Fibroblast of lung (primary cell): ENCODE data around the gene CCDC82. TPM values are rescaled to one million over a fixed set of nuclear protein-coding genes. Genes with fewer than 3 reads are reported as not detected.

ENCODE experiments used
- DNase-seq, 2 donors: peaks; one replicate each; pipeline versions ENCODE4 v3.0.0 to v3.0.0-alpha.2; 2010; ENCODE audit warnings: low read depth in 2 of 2
- H2AFZ ChIP-seq: 2 replicates; pipeline ENCODE4 v1.5.1; 2012; ENCODE audit warnings: low read length, control low read depth, inconsistent platforms
- H3K27ac ChIP-seq: 2 replicates; pipeline ENCODE4 v1.5.1; 2011; ENCODE audit warnings: low read length, control low read depth; ENCODE audit not compliant: insufficient read depth
- H3K27me3 ChIP-seq: 2 replicates; pipeline ENCODE4 v1.5.1; 2011; ENCODE audit warnings: mild to moderate bottlenecking, low read length; ENCODE audit not compliant: control insufficient read depth, insufficient read depth
- H3K36me3 ChIP-seq: 2 replicates; pipeline ENCODE4 v1.5.1; 2011; ENCODE audit warnings: low read length; ENCODE audit not compliant: control insufficient read depth, insufficient read depth
- H3K4me1 ChIP-seq: 2 replicates; pipeline ENCODE4 v1.5.1; 2011; ENCODE audit warnings: low read length; ENCODE audit not compliant: control insufficient read depth, insufficient read depth; ENCODE audit errors: extremely low read depth
- H3K4me2 ChIP-seq: 2 replicates; pipeline ENCODE4 v1.5.1; 2011; ENCODE audit warnings: low read length, control low read depth; ENCODE audit not compliant: insufficient read depth; ENCODE audit errors: extremely low read depth
- H3K4me3 ChIP-seq, 4 experiments: fragments of 200-600 bp in 1 of 4; sonication (generic) in 1 of 4; replicated peaks in 1 of 4; 2 replicates each; pipeline ENCODE4 v1.5.1; 2011 to 2016; ENCODE audit warnings: low read length in 4 of 4, low read depth in 3 of 4, mild to moderate bottlenecking in 3 of 4, control low read depth in 2 of 4, inconsistent platforms in 1 of 4, mixed read lengths in 1 of 4; ENCODE audit not compliant: insufficient read depth in 1 of 4; ENCODE audit errors: control extremely low read depth in 1 of 4
- H3K79me2 ChIP-seq: 2 replicates; pipeline ENCODE4 v1.5.1; 2012; ENCODE audit warnings: mild to moderate bottlenecking, low read length, inconsistent platforms; ENCODE audit not compliant: control insufficient read depth, insufficient read depth
- H3K9ac ChIP-seq: 2 replicates; pipeline ENCODE4 v1.5.1; 2011; ENCODE audit warnings: mild to moderate bottlenecking, low read length, control low read depth; ENCODE audit not compliant: insufficient read depth
- H3K9me3 ChIP-seq: 2 replicates; pipeline ENCODE4 v1.5.1; 2012; ENCODE audit warnings: low read depth, low read length; ENCODE audit not compliant: control insufficient read depth, insufficient read depth
- H4K20me1 ChIP-seq: 2 replicates; pipeline ENCODE4 v1.5.1; 2011; ENCODE audit warnings: low read length; ENCODE audit not compliant: control insufficient read depth, insufficient read depth; ENCODE audit errors: extremely low read depth
- CTCF ChIP-seq, 2 donors: IDR thresholded peaks in 1 of 2; conservative IDR thresholded peaks in 1 of 2; 1 replicate in 1 of 2; 2 replicates in 1 of 2; pipeline ENCODE4 v1.5.1; 2011 to 2012; ENCODE audit warnings: low read length in 2 of 2, control low read depth in 1 of 2, inconsistent platforms in 1 of 2, low read depth in 1 of 2, mild to moderate bottlenecking in 1 of 2
- EZH2 ChIP-seq: IDR thresholded peaks from 2 replicates; pipeline ENCODE4 v1.5.1; 2012; ENCODE audit warnings: low read length, control low read depth, mild to moderate bottlenecking; ENCODE audit errors: missing control alignments
- polyA plus RNA-seq, 2 donors: library from polyadenylated mRNA; depleted of rRNA in 1 of 2; stranded (reverse) in 1 of 2; unstranded in 1 of 2; fragments of >200 nt; gene quantifications; 2 replicates each; pipeline ENCODE4 v1.2.1, GENCODE V29; 2011 to 2012; ENCODE audit warnings: missing spikeins in 1 of 2
- total RNA-seq: library from RNA; depleted of rRNA; stranded (reverse); fragments of >200 nt; gene quantifications from 2 replicates; pipeline ENCODE4 v1.2.1, GENCODE V29; 2014

Gene CCDC82
- total and polyA plus RNA-seq, 2 donors (not counting 1 experiment from before 2014, with no cell fraction given), result 14.2 to 19.5 TPM

GRCh38 chr11:96334219-96334618 lies 55.5 kb downstream of the CCDC82 start:
- Histone ChIP-seq H3K36me3 (no peaks in the 10 kb centered on the region), H3K4me1 (peaks cover 19% of the 10 kb centered on the region), H3K4me3 (no peak overlapping the region), H2AFZ (no peak overlapping the region), H3K9me3 (no peaks in the 10 kb centered on the region), H3K79me2 (peaks cover 83% of the 10 kb centered on the region), H3K27me3 (no peaks in the 10 kb centered on the region), H4K20me1 (no peaks in the 10 kb centered on the region), H3K9ac (no peak overlapping the region), H3K27ac (no peak overlapping the region), H3K4me2 (no peak overlapping the region)
- TF ChIP-seq EZH2 (no peak), CTCF (conservative IDR thresholded peaks at IDR 0.05 in 1 of 2, IDR thresholded peaks at IDR 0.05 in 1 of 2; ENCODE audit: low read depth in 1 of 2, low read length in 2 of 2) (no peak)
- DNase-seq, result no peak

DNA sequence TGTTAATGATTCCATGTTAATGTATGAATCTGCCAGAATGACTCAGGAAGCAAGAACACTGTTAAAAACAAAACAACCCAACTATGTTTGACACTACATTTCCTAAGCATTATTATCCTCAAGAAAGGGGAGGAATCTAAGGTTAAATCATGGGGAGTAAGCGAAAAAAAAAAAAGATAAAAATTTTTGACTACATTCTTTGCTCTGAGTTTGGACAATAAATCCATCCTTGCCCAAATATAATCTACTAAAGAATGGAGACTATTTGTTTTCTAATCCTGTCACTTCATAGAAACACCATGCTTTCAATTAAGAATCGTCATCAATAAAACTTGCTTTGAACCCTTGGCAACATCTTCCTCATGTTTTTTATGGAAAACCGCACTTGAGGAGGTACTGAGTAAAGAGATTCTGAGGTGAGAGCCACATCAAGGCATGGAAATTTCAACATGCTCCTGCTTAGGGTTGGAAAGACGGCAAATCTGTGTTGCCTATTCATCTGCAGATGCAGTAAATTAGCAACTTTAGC lies 56.5 kb downstream of the CCDC82 start:
- no peaks in the 10 kb centered on the region for H3K27me3 ChIP-seq
- DNase-seq, result peak in 1 of 2 donors; percentile 74
- no peaks in the 10 kb centered on the region for H4K20me1 ChIP-seq
- no peak for TF ChIP-seq EZH2
- H3K4me3 ChIP-seq, result no peak overlapping the region
- no peaks in the 10 kb centered on the region for H3K9me3 ChIP-seq
- H3K36me3 ChIP-seq, result no peaks in the 10 kb centered on the region
- H3K4me1 ChIP-seq, result peaks cover 16% of the 10 kb centered on the region
- H3K9ac ChIP-seq, result no peak overlapping the region
- H3K79me2 ChIP-seq, result peaks cover 83% of the 10 kb centered on the region
- no peak overlapping the region for H3K27ac ChIP-seq
- H3K4me2 ChIP-seq, result peak overlapping the region; percentile 67
- no peak overlapping the region for H2AFZ ChIP-seq

DNA sequence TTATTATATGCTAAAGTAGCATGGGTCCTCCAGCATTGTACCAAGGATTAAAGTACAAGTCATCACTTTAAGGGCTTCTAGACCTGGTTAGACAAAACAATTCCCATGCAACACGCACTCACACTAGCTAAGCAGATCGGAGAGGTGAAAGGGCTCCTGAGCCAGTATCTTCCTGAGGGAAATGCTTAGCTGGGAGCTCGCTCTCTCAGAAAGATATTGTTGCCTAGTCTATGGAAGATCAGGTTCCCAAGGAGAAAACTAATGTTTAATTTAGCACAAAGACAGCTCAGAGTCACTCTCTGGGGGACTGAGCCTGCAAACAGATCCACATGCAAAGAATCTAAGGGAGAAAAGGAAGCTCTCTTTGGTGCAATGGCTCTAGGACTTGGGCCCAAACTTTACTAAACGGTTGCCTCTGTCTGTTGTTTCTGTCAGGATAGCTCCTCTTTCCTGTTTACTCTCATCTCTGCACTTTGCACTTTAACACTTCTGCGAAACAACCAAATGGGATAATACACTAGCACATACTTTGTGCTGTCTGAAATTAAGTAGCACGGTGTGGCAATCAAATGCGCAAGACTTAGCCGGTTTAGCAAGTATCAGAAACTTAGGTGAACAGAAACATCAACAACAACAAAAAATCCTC lies 57.5 kb downstream of the CCDC82 start:
- H3K4me3 ChIP-seq, result no peak overlapping the region
- H3K27me3 ChIP-seq, result no peaks in the 10 kb centered on the region
- H3K9ac ChIP-seq, result no peak overlapping the region
- H3K9me3 ChIP-seq, result no peaks in the 10 kb centered on the region
- H3K27ac ChIP-seq, result peak overlapping the region; percentile 0
- H4K20me1 ChIP-seq, result no peaks in the 10 kb centered on the region
- H3K4me1 ChIP-seq, result peaks cover 13% of the 10 kb centered on the region
- DNase-seq, result peak in 1 of 2 donors; percentile 32
- TF ChIP-seq EZH2 (no peak), CTCF (conservative IDR thresholded peaks at IDR 0.05 in 1 of 2, IDR thresholded peaks at IDR 0.05 in 1 of 2; ENCODE audit: low read depth in 1 of 2, low read length in 2 of 2) (no peak)
- peaks cover 83% of the 10 kb centered on the region for H3K79me2 ChIP-seq
- no peak overlapping the region for H2AFZ ChIP-seq
- H3K4me2 ChIP-seq, result peak overlapping the region; percentile 67
- no peaks in the 10 kb centered on the region for H3K36me3 ChIP-seq
